Calu3 (cell line): ENCODE results near the gene MMP20. TPM values are rescaled to one million over a fixed set of nuclear protein-coding genes. Genes with fewer than 3 reads are reported as not detected.
A peak's percentile ranks its signal among the peaks of the same experiment; 100 is the strongest.

Experiments
- BruUV-seq: library from RNA; stranded (reverse); fragments of 400-500 nt; replicated peaks from 2 replicates; lab custom pipeline; 2021; lab: Mats Ljungman, UMichigan
- CTCF ChIA-PET: fragments of 300-600 bp; sonication (Branson Sonifier 250); formaldehyde crosslinking; loops from one replicate; lab custom pipeline; 2022; ENCODE audit warnings: antibody characterized with exemption; lab: Charles Lee
- DNase-seq: peaks from one replicate; pipeline ENCODE4 v3.0.0; 2022
- H3K27ac Mint-ChIP-seq: one replicate; pipeline ENCODE4 v1.8.0; 2022; ENCODE audit warnings: mixed read lengths; ENCODE audit not compliant: unreplicated experiment
- H3K27me3 Mint-ChIP-seq: one replicate; pipeline ENCODE4 v1.8.0; 2022; ENCODE audit warnings: mixed read lengths; ENCODE audit not compliant: unreplicated experiment
- H3K36me3 Mint-ChIP-seq: one replicate; pipeline ENCODE4 v1.8.0; 2022; ENCODE audit warnings: mild to moderate bottlenecking, moderate library complexity, mixed read lengths; ENCODE audit not compliant: insufficient read depth, unreplicated experiment
- H3K4me1 Mint-ChIP-seq: one replicate; pipeline ENCODE4 v1.8.0; 2022; ENCODE audit warnings: mild to moderate bottlenecking, low read depth, mixed read lengths; ENCODE audit not compliant: unreplicated experiment
- H3K4me3 Mint-ChIP-seq: one replicate; pipeline ENCODE4 v1.8.0; 2022; ENCODE audit warnings: mild to moderate bottlenecking, low read depth, moderate library complexity, mixed read lengths; ENCODE audit not compliant: unreplicated experiment
- H3K9me3 Mint-ChIP-seq: one replicate; pipeline ENCODE4 v1.8.0; 2022; ENCODE audit warnings: low read depth, mixed read lengths; ENCODE audit not compliant: unreplicated experiment
- CTCF ChIP-seq: fragments of 200-600 bp; IDR thresholded peaks from one replicate; pipeline ENCODE4 v1.8.0; 2022; ENCODE audit warnings: antibody characterized with exemption; ENCODE audit not compliant: unreplicated experiment
- intact Hi-C: fragments of 100-400 bp; cut with micrococcal nuclease; formaldehyde crosslinking; loops from one replicate; pipeline ENCODE4 v1.10.0; 2022; ENCODE audit not compliant: unreplicated experiment
- total RNA-seq: library from RNA; stranded (reverse); gene quantifications from 2 replicates; pipeline ENCODE4 v1.2.3, GENCODE V29; 2022

The MMP20 gene
- total RNA-seq, 1 experiment from 2014 or later: not detected

- Mint-ChIP-seq H3K9me3 (no peaks in the 10 kb centered on the region), H3K4me3 (no peak overlapping the region), H3K36me3 (peaks cover 4% of the 10 kb centered on the region), H3K27me3 (no peaks in the 10 kb centered on the region), H3K27ac (no peak overlapping the region), H3K4me1 (peaks cover 41% of the 10 kb centered on the region)
- no peak for DNase-seq
- no peak for TF ChIP-seq CTCF
- BruUV-seq: no TSS peak
- intact Hi-C loops: no loop called here
- CTCF ChIA-PET: no interaction called here
Observed at GRCh38 chr11:102582140-102582539, 43.0 kb downstream of the MMP20 start.

DNA sequence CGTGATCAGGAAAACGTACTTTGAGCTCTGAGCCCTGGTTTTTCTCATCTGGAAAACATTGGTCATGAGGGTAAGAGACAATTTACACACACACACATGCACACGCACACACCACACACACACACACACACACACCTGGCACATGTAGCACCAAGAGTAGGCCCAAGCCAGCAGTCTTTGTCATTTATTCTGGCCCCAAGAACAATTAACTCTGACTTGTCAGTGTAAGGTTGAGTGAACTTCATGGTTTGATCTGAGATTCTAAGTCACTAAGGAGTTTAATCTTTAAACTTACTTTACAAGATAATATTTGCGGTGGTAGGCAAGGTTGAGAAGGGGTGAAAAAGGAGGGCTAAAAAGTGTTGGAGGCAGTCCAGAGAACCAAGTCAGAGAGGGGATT lies 44.1 kb downstream of the MMP20 start:
- peaks cover 41% of the 10 kb centered on the region for H3K4me1 Mint-ChIP-seq
- BruUV-seq: no TSS peak
- peaks cover 4% of the 10 kb centered on the region for H3K36me3 Mint-ChIP-seq
- peak overlapping the region; percentile 50 for H3K27ac Mint-ChIP-seq
- DNase-seq: no peak
- no peak for TF ChIP-seq CTCF
- H3K27me3 Mint-ChIP-seq: no peaks in the 10 kb centered on the region
- H3K9me3 Mint-ChIP-seq: no peaks in the 10 kb centered on the region
- no peak overlapping the region for H3K4me3 Mint-ChIP-seq
- intact Hi-C loops: no loop called here
- CTCF ChIA-PET: no interaction called here

DNA sequence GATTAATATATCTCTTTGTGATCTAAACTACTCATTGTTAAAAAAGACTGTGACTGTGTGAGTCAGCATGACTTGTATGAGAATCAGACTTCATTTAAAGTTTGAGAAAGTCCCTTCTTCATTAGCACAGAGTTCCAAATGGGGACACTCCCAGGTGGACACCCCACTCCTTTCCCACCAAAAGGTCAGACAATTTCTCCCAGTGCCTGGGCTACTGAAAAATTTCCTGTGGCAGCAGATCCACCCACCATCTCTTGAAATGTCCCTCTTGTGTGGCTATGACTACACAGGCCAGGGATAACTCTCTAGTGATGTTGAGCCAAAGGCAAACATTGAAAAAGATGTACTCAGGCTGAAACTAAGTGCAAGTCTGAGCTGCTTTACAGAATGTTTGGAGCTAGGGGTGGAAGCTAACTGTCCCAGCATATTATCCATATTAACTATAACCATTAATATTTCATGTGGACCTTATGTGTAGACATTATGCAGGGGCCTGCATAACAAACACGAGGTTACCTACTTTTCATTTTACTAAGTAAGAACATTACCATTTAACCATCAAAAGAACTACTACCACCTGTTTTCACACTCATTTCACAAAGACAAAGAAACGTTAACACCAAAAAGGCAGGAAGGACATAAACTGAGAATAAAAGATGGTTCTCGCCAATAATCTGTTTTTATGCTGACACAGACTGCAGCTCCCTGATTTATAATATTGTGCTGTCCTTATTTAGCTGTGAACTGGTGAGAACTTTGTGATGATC lies 44.8 kb downstream of the MMP20 start:
- CTCF ChIA-PET: no interaction called here
- TF ChIP-seq CTCF: no peak
- intact Hi-C loops: no loop called here
- Mint-ChIP-seq H3K27me3 (no peaks in the 10 kb centered on the region), H3K36me3 (peaks cover 4% of the 10 kb centered on the region), H3K4me3 (no peak overlapping the region), H3K27ac (peak overlapping the region; percentile 37), H3K9me3 (no peaks in the 10 kb centered on the region), H3K4me1 (peaks cover 41% of the 10 kb centered on the region)
- no peak for DNase-seq
- BruUV-seq: no TSS peak

GRCh38 chr11:102577723-102578122 lies 47.4 kb downstream of the MMP20 start:
- Mint-ChIP-seq H3K9me3 (no peaks in the 10 kb centered on the region), H3K27me3 (no peaks in the 10 kb centered on the region), H3K27ac (no peak overlapping the region), H3K4me1 (peaks cover 28% of the 10 kb centered on the region), H3K4me3 (no peak overlapping the region), H3K36me3 (peaks cover 4% of the 10 kb centered on the region)
- CTCF ChIA-PET: interaction anchor here (1.1 kb wide), 1 partner anchor 14 kb away, joined by 9 read pairs; no protein-coding TSS in a partner anchor
- DNase-seq: no peak
- TF ChIP-seq CTCF: no peak
- BruUV-seq: no TSS peak
- intact Hi-C loops: no loop called here
